NCI-H226 (cell line): ENCODE measurements around the gene NME1.
A peak's percentile ranks its signal among the peaks of the same experiment; 100 is the strongest.
"Not testable (repeated sequence)": the region's sequence is repeated elsewhere in the genome, so short reads cannot be mapped to it uniquely, and the experiment has no call there.

Experiments used
- DNase-seq: peaks from one replicate; pipeline ENCODE4 v3.0.0-alpha.2; 2015

The NME1 gene

GRCh38 chr17:51147650-51148049 is 5.7 kb upstream of the NME1 start:
- peak; percentile 51 for DNase-seq

GRCh38 chr17:51149163-51149562 is 4.2 kb upstream of the NME1 start:
- no peak for DNase-seq

GRCh38 chr17:51150932-51151331 is 2.4 kb upstream of the NME1 start:
- no peak for DNase-seq

GRCh38 chr17:51152766-51153209 is 571 bp upstream of the NME1 start:
- DNase-seq: peak; percentile 13

GRCh38 chr17:51154176-51154575 is 817 bp downstream of the NME1 start:
- DNase-seq: no peak

GRCh38 chr17:51155416-51155815 is 2.1 kb downstream of the NME1 start:
- DNase-seq: no peak

- no peak for DNase-seq
Observed at GRCh38 chr17:51159604-51160003, 6.2 kb downstream of the NME1 start.

- DNase-seq: no peak
Observed at GRCh38 chr17:51161541-51161940, 8.2 kb downstream of the NME1 start.

- DNase-seq: no peak
Observed at GRCh38 chr17:51164911-51165679, 11.7 kb downstream of the NME1 start.

- DNase-seq: no peak
Observed at GRCh38 chr17:51165680-51166197, 12.4 kb downstream of the NME1 start.

GRCh38 chr17:51166198-51166986 is 13.0 kb downstream of the NME1 start, which contains the start of gene NME2:
NME2 (plus strand) TSS chr17:51166411; CDS start chr17:51166831, 420 bp downstream.
- peak; percentile 86 for DNase-seq

GRCh38 chr17:51166987-51167931 is 13.9 kb downstream of the NME1 start:
- peak; percentile 12 for DNase-seq

- DNase-seq: no peak
Observed at GRCh38 chr17:51169340-51169739, 16.0 kb downstream of the NME1 start.

GRCh38 chr17:51170736-51171135 is 17.4 kb downstream of the NME1 start:
- DNase-seq: no peak

- DNase-seq: not testable (repeated sequence)
Observed at GRCh38 chr17:51172030-51172429, 18.7 kb downstream of the NME1 start.

GRCh38 chr17:51180486-51180885 is 27.1 kb downstream of the NME1 start:
- DNase-seq: no peak

- no peak for DNase-seq
Observed at GRCh38 chr17:51184124-51184523, 30.8 kb downstream of the NME1 start.

GRCh38 chr17:51185763-51186332 is 32.5 kb downstream of the NME1 start:
- no peak for DNase-seq

- DNase-seq: no peak
Observed at GRCh38 chr17:51188271-51188833, 35.0 kb downstream of the NME1 start.

- no peak for DNase-seq
Observed at GRCh38 chr17:51189162-51189561, 35.8 kb downstream of the NME1 start.

- DNase-seq: no peak
Observed at GRCh38 chr17:51189628-51190027, 36.3 kb downstream of the NME1 start.

- DNase-seq: no peak
Observed at GRCh38 chr17:51191895-51192294, 38.5 kb downstream of the NME1 start.
